Mesendoderm (in vitro differentiated cells): Measurements from ENCODE around the gene CMTM3.
"Not testable (repeated sequence)": the region's sequence is repeated elsewhere in the genome, so short reads cannot be mapped to it uniquely, and the experiment has no call there.

ENCODE experiments used
- DNase-seq: peaks from one replicate; pipeline ENCODE4 v3.0.0; 2013
- H2AK5ac ChIP-seq: 2 replicates; pipeline ENCODE4 v1.6.1; 2013; ENCODE audit warnings: low read length, inconsistent platforms
- H2BK120ac ChIP-seq: 2 replicates; pipeline ENCODE4 v1.6.1; 2013; ENCODE audit warnings: low read depth, mild to moderate bottlenecking, low read length, moderate library complexity, mixed read lengths
- H2BK15ac ChIP-seq: replicated peaks from 2 replicates; pipeline ENCODE4 v1.6.1; 2013; ENCODE audit warnings: low read depth, mild to moderate bottlenecking, moderate library complexity
- H2BK5ac ChIP-seq: 2 replicates; pipeline ENCODE4 v1.6.1; 2013; ENCODE audit warnings: low read length, inconsistent platforms
- H3K18ac ChIP-seq: 2 replicates; pipeline ENCODE4 v1.6.1; 2013; ENCODE audit warnings: mild to moderate bottlenecking, low read length, mixed read lengths
- H3K23ac ChIP-seq: one replicate; pipeline ENCODE4 v1.6.1; 2013; ENCODE audit warnings: low read length
- H3K27ac ChIP-seq: 2 replicates; pipeline ENCODE4 v1.5.1; 2013; ENCODE audit warnings: low read depth, mild to moderate bottlenecking, inconsistent platforms, low read length, moderate library complexity
- H3K27me3 ChIP-seq: 2 replicates; pipeline ENCODE4 v1.6.1; 2013; ENCODE audit warnings: low read length, control low read depth, mild to moderate bottlenecking, inconsistent platforms; ENCODE audit not compliant: insufficient read depth, poor library complexity
- H3K36me3 ChIP-seq: 2 replicates; pipeline ENCODE4 v1.6.1; 2013; ENCODE audit warnings: low read length, inconsistent platforms; ENCODE audit not compliant: control insufficient read depth, insufficient read depth
- H3K4ac ChIP-seq: one replicate; pipeline ENCODE4 v1.6.1; 2013; ENCODE audit warnings: low read depth, mild to moderate bottlenecking, low read length, moderate library complexity
- H3K4me1 ChIP-seq: 2 replicates; pipeline ENCODE4 v1.6.1; 2013; ENCODE audit warnings: low read depth, low read length, inconsistent platforms; ENCODE audit not compliant: control insufficient read depth
- H3K4me2 ChIP-seq: 2 replicates; pipeline ENCODE4 v1.6.1; 2013; ENCODE audit warnings: low read length
- H3K4me3 ChIP-seq: 2 replicates; pipeline ENCODE4 v1.5.1; 2013; ENCODE audit warnings: mild to moderate bottlenecking, low read length
- H3K56ac ChIP-seq: one replicate; pipeline ENCODE4 v1.6.1; 2013; ENCODE audit warnings: low read length
- H3K79me1 ChIP-seq: 2 replicates; pipeline ENCODE4 v1.6.1; 2013; ENCODE audit warnings: low read length, inconsistent platforms
- H3K79me2 ChIP-seq: 2 replicates; pipeline ENCODE4 v1.6.1; 2013; ENCODE audit warnings: mild to moderate bottlenecking, low read length; ENCODE audit not compliant: control insufficient read depth, insufficient read depth
- H3K9ac ChIP-seq: 2 replicates; pipeline ENCODE4 v1.6.1; 2013; ENCODE audit warnings: low read length, inconsistent platforms
- H4K5ac ChIP-seq: one replicate; pipeline ENCODE4 v1.6.1; 2013; ENCODE audit warnings: low read length
- H4K8ac ChIP-seq: one replicate; pipeline ENCODE4 v1.6.1; 2013; ENCODE audit warnings: low read depth, mild to moderate bottlenecking, control low read depth, low read length, moderate library complexity
- WGBS: extraction: QIAGEN DNeasy Blood & Tissue Kit; methylation state at CpG from one replicate; pipeline ENCODE4 v1.1.7; 2013; ENCODE audit warnings: low lambda C conversion rate, missing lambda C conversion rate; ENCODE audit not compliant: insufficient coverage; ENCODE audit errors: extremely low coverage; 5-methylcytosine and 5-hydroxymethylcytosine counted together

Gene CMTM3

GRCh38 chr16:66630561-66631260, 26.2 kb downstream of the CMTM3 start:
- no CpG with 5 or more reads among the region's 49 CpGs for WGBS

GRCh38 chr16:66631558-66631957, 27.1 kb downstream of the CMTM3 start:
- no CpG with 5 or more reads among the region's 4 CpGs for WGBS
- not testable (repeated sequence) for H4K5ac ChIP-seq, DNase-seq

More at GRCh38 chr16:66630561-66631260, 26.2 kb downstream of the CMTM3 start:
- not testable (repeated sequence) for H4K5ac ChIP-seq, H3K4ac ChIP-seq, H3K4me2 ChIP-seq, H2BK5ac ChIP-seq, H3K79me2 ChIP-seq, H3K18ac ChIP-seq, H4K8ac ChIP-seq, H3K9ac ChIP-seq, H2BK15ac ChIP-seq, H3K79me1 ChIP-seq, H2BK120ac ChIP-seq, H3K4me3 ChIP-seq, H3K27me3 ChIP-seq, H3K4me1 ChIP-seq, H2AK5ac ChIP-seq, H3K23ac ChIP-seq, H3K27ac ChIP-seq, DNase-seq, H3K56ac ChIP-seq, H3K36me3 ChIP-seq

GRCh38 chr16:66634527-66635196, 30.2 kb downstream of the CMTM3 start:
- Histone ChIP-seq H3K4me3 (no peak overlapping the region), H2AK5ac (no peak overlapping the region), H3K4me2 (no peak overlapping the region), H3K18ac (no peak overlapping the region), H3K4me1 (no peaks in the 10 kb centered on the region), H2BK15ac (no peak overlapping the region), H3K36me3 (peaks cover 2% of the 10 kb centered on the region), H3K9ac (no peak overlapping the region), H3K27ac (no peak overlapping the region), H3K4ac (no peak overlapping the region), H2BK5ac (no peak overlapping the region), H3K56ac (no peak overlapping the region), H3K79me1 (no peaks in the 10 kb centered on the region), H3K79me2 (no peaks in the 10 kb centered on the region), H4K5ac (no peak overlapping the region), H2BK120ac (no peak overlapping the region), H3K27me3 (no peaks in the 10 kb centered on the region), H3K23ac (no peak overlapping the region), H4K8ac (no peak overlapping the region)
- WGBS, result no CpG with 5 or more reads among the region's 4 CpGs
- no peak for DNase-seq

More at GRCh38 chr16:66631558-66631957, 27.1 kb downstream of the CMTM3 start:
- H3K36me3 ChIP-seq, H3K79me1 ChIP-seq, H4K8ac ChIP-seq, H3K4me2 ChIP-seq, H2BK120ac ChIP-seq, H3K4me1 ChIP-seq, H3K27me3 ChIP-seq, H3K4ac ChIP-seq, H3K27ac ChIP-seq, H2AK5ac ChIP-seq, H3K79me2 ChIP-seq, H3K9ac ChIP-seq, H3K23ac ChIP-seq, H3K4me3 ChIP-seq, H2BK5ac ChIP-seq, H3K56ac ChIP-seq, H2BK15ac ChIP-seq, H3K18ac ChIP-seq: not testable (repeated sequence)

- peaks cover 2% of the 10 kb centered on the region for H3K36me3 ChIP-seq
- H3K79me1 ChIP-seq, result no peaks in the 10 kb centered on the region
- H3K27me3 ChIP-seq, result no peaks in the 10 kb centered on the region
- no peak overlapping the region for H4K8ac ChIP-seq
- H3K4ac ChIP-seq, result no peak overlapping the region
- no peaks in the 10 kb centered on the region for H3K79me2 ChIP-seq
- H3K56ac ChIP-seq, result no peak overlapping the region
- H3K18ac ChIP-seq, result no peak overlapping the region
- no peak overlapping the region for H2AK5ac ChIP-seq
- H2BK15ac ChIP-seq, result no peak overlapping the region
- no peak overlapping the region for H3K9ac ChIP-seq
- no peak overlapping the region for H4K5ac ChIP-seq
- H3K4me1 ChIP-seq, result no peaks in the 10 kb centered on the region
- H2BK5ac ChIP-seq, result no peak overlapping the region
- no peak overlapping the region for H3K23ac ChIP-seq
- H3K4me2 ChIP-seq, result no peak overlapping the region
- H2BK120ac ChIP-seq, result no peak overlapping the region
- DNase-seq, result no peak
- no peak overlapping the region for H3K27ac ChIP-seq
- WGBS, result no CpG with 5 or more reads among the region's 6 CpGs
- H3K4me3 ChIP-seq, result no peak overlapping the region
These were observed 30.9 kb downstream of the CMTM3 start for GRCh38 chr16:66635406-66635805.

- no peaks in the 10 kb centered on the region for H3K79me2 ChIP-seq
- no peak overlapping the region for H3K4me2 ChIP-seq
- no peak for DNase-seq
- WGBS, result no CpG with 5 or more reads among the region's 5 CpGs
- H3K27ac ChIP-seq, result no peak overlapping the region
- H2BK15ac ChIP-seq, result no peak overlapping the region
- H3K9ac ChIP-seq, result no peak overlapping the region
- no peak overlapping the region for H3K4ac ChIP-seq
- H3K36me3 ChIP-seq, result peaks cover 2% of the 10 kb centered on the region
- no peak overlapping the region for H3K18ac ChIP-seq
- H3K4me1 ChIP-seq, result no peaks in the 10 kb centered on the region
- no peak overlapping the region for H3K4me3 ChIP-seq
- H2BK120ac ChIP-seq, result no peak overlapping the region
- no peak overlapping the region for H2AK5ac ChIP-seq
- no peak overlapping the region for H4K8ac ChIP-seq
- no peak overlapping the region for H3K23ac ChIP-seq
- H2BK5ac ChIP-seq, result no peak overlapping the region
- no peaks in the 10 kb centered on the region for H3K79me1 ChIP-seq
- no peak overlapping the region for H3K56ac ChIP-seq
- no peaks in the 10 kb centered on the region for H3K27me3 ChIP-seq
- H4K5ac ChIP-seq, result no peak overlapping the region
These were observed 31.7 kb downstream of the CMTM3 start for GRCh38 chr16:66636199-66636598.
